ENCODE measurements around the gene PDE8A. TPM values are rescaled to one million over a fixed set of nuclear protein-coding genes. Genes with fewer than 3 reads are reported as not detected.

PDE8A gene
- total RNA-seq, 1 experiment from 2014 or later: 44.2 TPM

- H3K9me2 ChIP-seq (replicated peaks; ENCODE audit: low read length): no peaks in the 10 kb centered on the region
- peaks cover 4% of the 10 kb centered on the region for H3F3A ChIP-seq (ENCODE audit: low read length, unreplicated experiment)
- no peak overlapping the region for H2AFZ ChIP-seq (ENCODE audit: low read length)
- no peak for DNase-seq
- peaks cover 97% of the 10 kb centered on the region for H3K79me2 ChIP-seq (ENCODE audit: low read length)
- no TSS peak for BruUV-seq (replicated peaks)
- H3K9ac ChIP-seq (ENCODE audit: low read length): no peak overlapping the region
- no peaks in the 10 kb centered on the region for H3K9me3 ChIP-seq (ENCODE audit: low read length)
- no peak for ATAC-seq
- CTCF ChIA-PET: no interaction called here
- H3K27ac ChIP-seq (ENCODE audit: low read length): peak overlapping the region; percentile 32
- POLR2A ChIA-PET (ENCODE audit: unreplicated experiment): interaction anchor here (0.6 kb wide), 1 partner anchor 75 kb away, joined by 4 read pairs; no protein-coding TSS in a partner anchor
- TF ChIP-seq EZH2phosphoT487 (IDR thresholded peaks at IDR 0.05; ENCODE audit: borderline replicate concordance, low read length): no peak
- no peak for TF ChIP-seq EZH2 (IDR thresholded peaks at IDR 0.05; ENCODE audit: low read length, unreplicated experiment)
- no peak for TF ChIP-seq CTCF (conservative IDR thresholded peaks at IDR 0.05; ENCODE audit: low read depth, low read length)
- H4K20me1 ChIP-seq (ENCODE audit: low read length): peaks cover 19% of the 10 kb centered on the region
- intact Hi-C loops (cut with micrococcal nuclease): no loop called here
- peak overlapping the region; percentile 24 for H3K4me2 ChIP-seq (ENCODE audit: low read length)
- H3K27me3 ChIP-seq (ENCODE audit: low read length): no peaks in the 10 kb centered on the region
- H3K36me3 ChIP-seq (ENCODE audit: low read depth, low read length): no peaks in the 10 kb centered on the region
- H3K4me1 ChIP-seq (ENCODE audit: insufficient read depth, low read length): peaks cover 17% of the 10 kb centered on the region
- H3K4me3 ChIP-seq (ENCODE audit: low read length): no peak overlapping the region
Observed at GRCh38 chr15:85024003-85024402, 42.3 kb downstream of the PDE8A start.

GRCh38 chr15:85024509-85025336, 43.1 kb downstream of the PDE8A start:
- Histone ChIP-seq H3K36me3 (ENCODE audit: low read depth, low read length) (no peaks in the 10 kb centered on the region), H3F3A (ENCODE audit: low read length, unreplicated experiment) (peaks cover 4% of the 10 kb centered on the region), H3K79me2 (ENCODE audit: low read length) (peaks cover 97% of the 10 kb centered on the region), H3K9me3 (ENCODE audit: low read length) (no peaks in the 10 kb centered on the region), H3K27ac (ENCODE audit: low read length) (peak overlapping the region; percentile 32), H4K20me1 (ENCODE audit: low read length) (peaks cover 19% of the 10 kb centered on the region), H3K4me3 (ENCODE audit: low read length) (no peak overlapping the region), H3K9me2 (replicated peaks; ENCODE audit: low read length) (no peaks in the 10 kb centered on the region), H3K4me2 (ENCODE audit: low read length) (peak overlapping the region; percentile 24), H3K4me1 (ENCODE audit: insufficient read depth, low read length) (peaks cover 20% of the 10 kb centered on the region), H3K27me3 (ENCODE audit: low read length) (no peaks in the 10 kb centered on the region), H3K9ac (ENCODE audit: low read length) (no peak overlapping the region), H2AFZ (ENCODE audit: low read length) (no peak overlapping the region)
- DNase-seq: peak; percentile 77
- CTCF ChIA-PET: no interaction called here
- ATAC-seq: peak; percentile 95
- POLR2A ChIA-PET (ENCODE audit: unreplicated experiment): interaction anchor here (0.6 kb wide), 1 partner anchor 74 kb away, joined by 4 read pairs; no protein-coding TSS in a partner anchor
- BruUV-seq (replicated peaks): no TSS peak
- TF ChIP-seq CTCF (conservative IDR thresholded peaks at IDR 0.05; ENCODE audit: low read depth, low read length): no peak
- TF ChIP-seq EZH2 (IDR thresholded peaks at IDR 0.05; ENCODE audit: low read length, unreplicated experiment): no peak
- no peak for TF ChIP-seq EZH2phosphoT487 (IDR thresholded peaks at IDR 0.05; ENCODE audit: borderline replicate concordance, low read length)
- intact Hi-C loops (cut with micrococcal nuclease): no loop called here

Data from PC-3 (cell line).